ENCODE results near the gene CDK16.

- TF ChIP-seq, protein P1, sequence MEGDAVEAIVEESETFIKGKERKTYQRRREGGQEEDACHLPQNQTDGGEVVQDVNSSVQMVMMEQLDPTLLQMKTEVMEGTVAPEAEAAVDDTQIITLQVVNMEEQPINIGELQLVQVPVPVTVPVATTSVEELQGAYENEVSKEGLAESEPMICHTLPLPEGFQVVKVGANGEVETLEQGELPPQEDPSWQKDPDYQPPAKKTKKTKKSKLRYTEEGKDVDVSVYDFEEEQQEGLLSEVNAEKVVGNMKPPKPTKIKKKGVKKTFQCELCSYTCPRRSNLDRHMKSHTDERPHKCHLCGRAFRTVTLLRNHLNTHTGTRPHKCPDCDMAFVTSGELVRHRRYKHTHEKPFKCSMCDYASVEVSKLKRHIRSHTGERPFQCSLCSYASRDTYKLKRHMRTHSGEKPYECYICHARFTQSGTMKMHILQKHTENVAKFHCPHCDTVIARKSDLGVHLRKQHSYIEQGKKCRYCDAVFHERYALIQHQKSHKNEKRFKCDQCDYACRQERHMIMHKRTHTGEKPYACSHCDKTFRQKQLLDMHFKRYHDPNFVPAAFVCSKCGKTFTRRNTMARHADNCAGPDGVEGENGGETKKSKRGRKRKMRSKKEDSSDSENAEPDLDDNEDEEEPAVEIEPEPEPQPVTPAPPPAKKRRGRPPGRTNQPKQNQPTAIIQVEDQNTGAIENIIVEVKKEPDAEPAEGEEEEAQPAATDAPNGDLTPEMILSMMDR (IDR thresholded peaks at IDR 0.05): no peak
- TF ChIP-seq, protein P2, sequence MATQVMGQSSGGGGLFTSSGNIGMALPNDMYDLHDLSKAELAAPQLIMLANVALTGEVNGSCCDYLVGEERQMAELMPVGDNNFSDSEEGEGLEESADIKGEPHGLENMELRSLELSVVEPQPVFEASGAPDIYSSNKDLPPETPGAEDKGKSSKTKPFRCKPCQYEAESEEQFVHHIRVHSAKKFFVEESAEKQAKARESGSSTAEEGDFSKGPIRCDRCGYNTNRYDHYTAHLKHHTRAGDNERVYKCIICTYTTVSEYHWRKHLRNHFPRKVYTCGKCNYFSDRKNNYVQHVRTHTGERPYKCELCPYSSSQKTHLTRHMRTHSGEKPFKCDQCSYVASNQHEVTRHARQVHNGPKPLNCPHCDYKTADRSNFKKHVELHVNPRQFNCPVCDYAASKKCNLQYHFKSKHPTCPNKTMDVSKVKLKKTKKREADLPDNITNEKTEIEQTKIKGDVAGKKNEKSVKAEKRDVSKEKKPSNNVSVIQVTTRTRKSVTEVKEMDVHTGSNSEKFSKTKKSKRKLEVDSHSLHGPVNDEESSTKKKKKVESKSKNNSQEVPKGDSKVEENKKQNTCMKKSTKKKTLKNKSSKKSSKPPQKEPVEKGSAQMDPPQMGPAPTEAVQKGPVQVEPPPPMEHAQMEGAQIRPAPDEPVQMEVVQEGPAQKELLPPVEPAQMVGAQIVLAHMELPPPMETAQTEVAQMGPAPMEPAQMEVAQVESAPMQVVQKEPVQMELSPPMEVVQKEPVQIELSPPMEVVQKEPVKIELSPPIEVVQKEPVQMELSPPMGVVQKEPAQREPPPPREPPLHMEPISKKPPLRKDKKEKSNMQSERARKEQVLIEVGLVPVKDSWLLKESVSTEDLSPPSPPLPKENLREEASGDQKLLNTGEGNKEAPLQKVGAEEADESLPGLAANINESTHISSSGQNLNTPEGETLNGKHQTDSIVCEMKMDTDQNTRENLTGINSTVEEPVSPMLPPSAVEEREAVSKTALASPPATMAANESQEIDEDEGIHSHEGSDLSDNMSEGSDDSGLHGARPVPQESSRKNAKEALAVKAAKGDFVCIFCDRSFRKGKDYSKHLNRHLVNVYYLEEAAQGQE (IDR thresholded peaks at IDR 0.05; ENCODE audit: low read depth, low read length): no peak
- TF ChIP-seq MXI1 (IDR thresholded peaks at IDR 0.05; ENCODE audit: low read depth, low read length) (no peak), CHD2 (IDR thresholded peaks at IDR 0.05; ENCODE audit: low read length, partially characterized antibody) (no peak), YY1 (IDR thresholded peaks at IDR 0.05; ENCODE audit: low read depth) (no peak), RXRA (IDR thresholded peaks at IDR 0.05; ENCODE audit: borderline replicate concordance, low read depth) (no peak), SMC3 (IDR thresholded peaks at IDR 0.05; ENCODE audit: low read depth, low read length) (no peak), EP300 (IDR thresholded peaks at IDR 0.05; ENCODE audit: borderline replicate concordance in 1 of 2, low read depth in 1 of 2, low read length in 1 of 2) (no peak), POLR2AphosphoS5 (IDR thresholded peaks at IDR 0.05; ENCODE audit: low read depth, low read length) (no peak), GATA2 (CRISPR knock-in tag; IDR thresholded peaks at IDR 0.05) (no peak), TEAD4 (IDR thresholded peaks at IDR 0.05; ENCODE audit: borderline replicate concordance, insufficient read depth) (no peak)
- TF ChIP-seq, protein P3, sequence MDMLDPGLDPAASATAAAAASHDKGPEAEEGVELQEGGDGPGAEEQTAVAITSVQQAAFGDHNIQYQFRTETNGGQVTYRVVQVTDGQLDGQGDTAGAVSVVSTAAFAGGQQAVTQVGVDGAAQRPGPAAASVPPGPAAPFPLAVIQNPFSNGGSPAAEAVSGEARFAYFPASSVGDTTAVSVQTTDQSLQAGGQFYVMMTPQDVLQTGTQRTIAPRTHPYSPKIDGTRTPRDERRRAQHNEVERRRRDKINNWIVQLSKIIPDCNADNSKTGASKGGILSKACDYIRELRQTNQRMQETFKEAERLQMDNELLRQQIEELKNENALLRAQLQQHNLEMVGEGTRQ (IDR thresholded peaks at IDR 0.05; ENCODE audit: borderline replicate concordance, low read depth, low read length): no peak
- TF ChIP-seq, protein P4, sequence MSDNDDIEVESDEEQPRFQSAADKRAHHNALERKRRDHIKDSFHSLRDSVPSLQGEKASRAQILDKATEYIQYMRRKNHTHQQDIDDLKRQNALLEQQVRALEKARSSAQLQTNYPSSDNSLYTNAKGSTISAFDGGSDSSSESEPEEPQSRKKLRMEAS (IDR thresholded peaks at IDR 0.05; ENCODE audit: low read depth): no peak
Observed at GRCh38 chrX:47266643-47267042, 48.2 kb downstream of the CDK16 start.

All from SK-N-SH (cell line).